BLaER1 treated with 17β-estradiol and CSF1 and Interleukin-3, amounts not matched to agents 10 nM and 100 nM (cell line): Measurements from ENCODE around the gene ZNF480.
"Not testable (repeated sequence)": the region's sequence is repeated elsewhere in the genome, so short reads cannot be mapped to it uniquely, and the experiment has no call there.

ENCODE experiments used
- H3K27ac ChIP-seq, 11 experiments: shearing (Covaris generic); formaldehyde crosslinking; 2 replicates each; pipeline ENCODE4 v1.8.1; 2022
- H3K27me3 ChIP-seq, 11 experiments: shearing (Covaris generic); formaldehyde crosslinking; 2 replicates each; pipeline ENCODE4 v1.8.1; 2022
- H3K36me3 ChIP-seq, 11 experiments: shearing (Covaris generic); formaldehyde crosslinking; 2 replicates each; pipeline ENCODE4 v1.8.1; 2022
- H3K4me1 ChIP-seq, 10 experiments: shearing (Covaris generic); formaldehyde crosslinking; 2 replicates each; pipeline ENCODE4 v1.8.1; 2022
- H3K4me2 ChIP-seq, 11 experiments: shearing (Covaris generic); formaldehyde crosslinking; 2 replicates each; pipeline ENCODE4 v1.8.1; 2022
- H3K4me3 ChIP-seq, 10 experiments: shearing (Covaris generic); formaldehyde crosslinking; 2 replicates each; pipeline ENCODE4 v1.8.1; 2022
- H3K9ac ChIP-seq, 11 experiments: shearing (Covaris generic); formaldehyde crosslinking; 2 replicates each; pipeline ENCODE4 v1.8.1; 2022
- H3K9me3 ChIP-seq, 11 experiments: shearing (Covaris generic); formaldehyde crosslinking; replicated peaks in 1 of 11; 2 replicates each; pipeline ENCODE4 v1.8.1; 2022
- H4K20me1 ChIP-seq, 11 experiments: shearing (Covaris generic); formaldehyde crosslinking; 2 replicates each; pipeline ENCODE4 v1.8.1; 2022
- Cebpa-rat ChIP-seq, 11 experiments: shearing (Covaris generic); IDR thresholded peaks; 2 replicates each; pipeline ENCODE4 v1.8.1; 2022

The ZNF480 gene

GRCh38 chr19:52296773-52297600, at the start of gene ZNF480:
ZNF480 (plus strand) TSS chr19:52297169; CDS start chr19:52300413, 3,244 bp downstream.
- peaks cover 47 to 65% (median 54%) of the 10 kb centered on the region in 11 experiments for H3K36me3 ChIP-seq
- peak within 1 kb of the TSS; percentile 95 to 100 (median 100) for H3K9ac ChIP-seq
- TF ChIP-seq Cebpa-rat (IDR thresholded peaks at IDR 0.05), result no peak
- no peaks in the 10 kb centered on the region for H3K27me3 ChIP-seq
- H3K4me2 ChIP-seq, result peak within 1 kb of the TSS; percentile 85 to 97 (median 89)
- peaks cover 0 to 5% (median 0%) of the 10 kb centered on the region in 11 experiments; a peak in 3 of 22 replicates for H4K20me1 ChIP-seq
- peak within 1 kb of the TSS; percentile 76 to 97 (median 90) for H3K4me3 ChIP-seq
- H3K27ac ChIP-seq, result peak within 1 kb of the TSS; percentile 94 to 100 (median 100)
- peaks cover 13 to 20% (median 17%) of the 10 kb centered on the region in 10 experiments for H3K4me1 ChIP-seq
- peaks cover 43 to 58% (median 51%) of the 10 kb centered on the region in 11 experiments for H3K9me3 ChIP-seq

DNA sequence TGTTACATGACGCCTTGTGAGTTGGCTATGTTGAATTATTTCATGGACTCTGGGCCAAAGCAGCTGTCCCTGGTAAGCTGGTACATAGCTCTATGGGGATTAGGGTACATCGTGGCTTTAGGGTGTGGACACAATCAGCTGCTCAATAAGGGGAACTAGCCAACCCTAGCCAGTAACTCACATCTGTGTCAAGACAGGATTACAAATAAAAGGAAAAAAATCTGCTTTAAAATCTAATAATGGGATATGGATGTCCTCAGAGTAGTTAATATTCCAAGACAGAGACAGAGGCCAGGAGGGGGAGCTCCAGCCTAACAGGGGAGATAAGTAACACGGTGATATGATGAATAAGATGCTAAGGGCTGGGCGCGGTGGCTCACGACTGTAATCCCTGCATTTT, 48.7 kb upstream of the ZNF480 start:
- no peak overlapping the region for H3K4me3 ChIP-seq
- no peak for TF ChIP-seq Cebpa-rat (IDR thresholded peaks at IDR 0.05)
- no peaks in the 10 kb centered on the region for H3K36me3 ChIP-seq
- no peak overlapping the region for H3K27ac ChIP-seq
- no peak overlapping the region for H3K4me2 ChIP-seq
- peaks cover 0 to 18% (median 7%) of the 10 kb centered on the region in 11 experiments; a peak in 13 of 22 replicates for H3K9me3 ChIP-seq
- no peak overlapping the region; a peak in 1 of 22 replicates for H3K9ac ChIP-seq
- H4K20me1 ChIP-seq, result no peaks in the 10 kb centered on the region
- H3K27me3 ChIP-seq, result no peaks in the 10 kb centered on the region
- no peaks in the 10 kb centered on the region for H3K4me1 ChIP-seq

GRCh38 chr19:52258426-52258825, 38.5 kb upstream of the ZNF480 start:
- no peaks in the 10 kb centered on the region for H3K27me3 ChIP-seq
- no peak overlapping the region for H3K4me3 ChIP-seq
- H3K4me1 ChIP-seq, result no peaks in the 10 kb centered on the region
- TF ChIP-seq Cebpa-rat (IDR thresholded peaks at IDR 0.05), result no peak
- H3K4me2 ChIP-seq, result no peak overlapping the region
- peaks cover 0 to 14% (median 10%) of the 10 kb centered on the region in 11 experiments; a peak in 18 of 22 replicates for H3K9me3 ChIP-seq
- no peaks in the 10 kb centered on the region for H4K20me1 ChIP-seq
- H3K9ac ChIP-seq, result no peak overlapping the region
- H3K27ac ChIP-seq, result no peak overlapping the region
- H3K36me3 ChIP-seq, result no peaks in the 10 kb centered on the region

DNA sequence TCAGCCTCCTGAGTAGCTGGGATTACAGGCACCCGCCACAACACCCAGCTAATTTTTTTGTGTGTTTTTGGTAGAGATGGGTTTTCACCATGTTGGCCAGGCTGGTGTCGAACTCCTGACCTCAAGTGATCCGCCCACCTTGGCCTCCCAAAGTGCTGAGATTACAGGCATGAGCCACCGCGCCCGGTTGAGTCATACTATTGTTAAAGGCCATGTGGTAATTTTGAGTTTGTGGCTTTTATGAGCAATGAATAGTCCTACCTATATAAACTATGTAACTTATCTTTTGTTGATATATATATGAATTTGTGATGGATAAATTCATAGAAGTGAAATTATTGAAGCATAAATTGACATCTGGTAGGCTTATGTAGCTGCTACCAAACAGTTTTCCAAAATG, 31.4 kb upstream of the ZNF480 start:
- not testable (repeated sequence) for H3K36me3 ChIP-seq, H3K4me1 ChIP-seq, H4K20me1 ChIP-seq, H3K9ac ChIP-seq, H3K4me3 ChIP-seq, H3K27me3 ChIP-seq, H3K4me2 ChIP-seq, H3K27ac ChIP-seq
- peaks cover 16 to 40% (median 24%) of the 10 kb centered on the region in 11 experiments; a peak in 18 of 22 replicates for H3K9me3 ChIP-seq

DNA sequence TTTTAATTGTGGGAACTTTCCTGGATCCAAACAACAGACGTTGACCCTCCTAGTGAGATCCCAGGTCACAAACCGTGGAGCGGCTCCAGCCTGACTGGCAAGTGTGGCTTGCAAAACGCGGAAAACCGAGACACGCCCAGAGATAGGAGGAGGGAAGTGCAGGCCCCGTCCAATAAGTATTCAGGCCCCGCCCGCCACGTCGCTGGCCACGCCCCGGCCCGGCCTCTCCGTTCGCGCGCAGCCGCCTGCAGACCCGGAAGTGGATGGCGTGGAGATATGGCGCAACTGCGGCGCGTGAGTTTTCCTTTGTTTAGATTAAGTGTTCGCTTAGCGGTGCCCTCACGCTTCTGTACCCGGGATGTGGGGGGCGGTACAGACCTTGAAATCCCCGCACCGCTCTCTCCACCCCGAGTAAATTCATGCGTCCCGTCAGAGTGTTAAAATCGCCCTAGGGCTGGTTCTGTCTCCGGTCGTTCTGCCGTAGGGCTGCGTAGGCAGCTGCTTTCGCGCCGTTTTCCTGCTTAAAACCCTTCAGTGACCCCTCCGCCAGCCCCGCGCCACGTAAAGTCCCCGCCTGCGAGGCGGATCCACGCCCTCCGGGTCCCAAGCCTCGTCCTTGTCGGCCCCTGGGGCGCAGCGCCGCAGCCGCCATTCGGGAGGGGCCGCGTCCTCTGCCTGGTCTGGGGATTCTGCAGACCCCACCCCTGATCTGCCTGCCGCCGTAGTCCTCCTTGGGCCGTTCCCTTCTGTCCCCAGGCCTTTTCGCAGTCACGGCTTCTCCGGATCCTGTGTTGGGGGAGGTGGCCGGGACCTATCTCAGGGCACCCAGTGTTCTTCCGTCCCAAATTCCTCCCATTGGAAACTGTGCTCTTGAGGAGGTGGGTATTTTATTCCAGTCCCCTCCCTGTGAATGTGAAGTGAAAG, 27.4 kb upstream of the ZNF480 start, which contains the start of gene ZNF766:
Gene ZNF766, plus strand, starts transcription at position 250 of the 924 bp plus-strand sequence. Its CDS starts 27 bp downstream, at position 277.
- Histone ChIP-seq H3K27me3 (no peaks in the 10 kb centered on the region), H3K9ac (peak within 1 kb of the TSS; percentile 97 to 100 (median 99)), H3K27ac (peak within 1 kb of the TSS; percentile 97 to 100 (median 98)), H3K36me3 (peaks cover 34 to 39% (median 37%) of the 10 kb centered on the region in 11 experiments), H3K9me3 (peaks cover 53 to 70% (median 58%) of the 10 kb centered on the region in 11 experiments), H3K4me1 (peaks cover 15 to 18% (median 16%) of the 10 kb centered on the region in 10 experiments), H3K4me3 (peak within 1 kb of the TSS; percentile 81 to 97 (median 93)), H3K4me2 (peak within 1 kb of the TSS; percentile 74 to 96 (median 92)), H4K20me1 (peaks cover 0 to 5% (median 0%) of the 10 kb centered on the region in 11 experiments; a peak in 2 of 22 replicates)
- TF ChIP-seq Cebpa-rat (IDR thresholded peaks at IDR 0.05), result peak; percentile 65 to 94 (median 84); a peak in 20 of 22 replicates

DNA sequence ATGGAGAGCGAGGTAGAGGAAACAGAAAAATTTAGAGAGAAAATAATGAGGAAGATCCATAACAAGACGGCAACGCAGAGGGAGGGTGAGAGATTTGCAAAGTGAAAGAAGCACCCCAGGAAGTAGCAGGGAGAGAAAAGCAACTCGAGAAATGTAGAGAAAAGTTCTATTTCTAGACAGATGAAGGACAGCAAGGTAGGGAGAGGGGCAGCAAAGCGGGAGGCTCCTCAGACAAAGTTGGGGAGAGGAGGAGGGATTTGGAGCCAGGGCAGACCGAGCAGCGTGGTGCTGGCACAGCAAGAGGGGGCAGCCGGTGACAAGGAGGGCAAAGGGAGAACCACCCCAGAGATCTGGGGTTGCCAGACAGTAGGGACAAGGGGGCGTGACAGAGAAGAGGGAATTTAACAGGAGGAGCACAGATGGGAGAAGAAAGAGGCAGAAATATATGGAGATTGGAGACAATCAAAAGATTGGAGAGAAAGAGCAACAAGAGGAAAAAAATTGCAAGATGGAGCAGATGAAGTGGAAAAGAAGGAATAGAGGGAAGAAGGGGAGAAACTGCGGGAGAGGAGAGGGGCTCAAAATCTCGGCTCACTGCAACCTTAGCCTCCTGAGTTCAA, 26.6 kb upstream of the ZNF480 start:
- TF ChIP-seq Cebpa-rat (IDR thresholded peaks at IDR 0.05), result no peak
- Histone ChIP-seq H3K4me2 (peak overlapping the region; percentile 74 to 96 (median 92)), H3K27ac (peak overlapping the region; percentile 97 to 100 (median 98)), H3K4me3 (peak overlapping the region; percentile 81 to 97 (median 93)), H4K20me1 (peaks cover 0 to 5% (median 0%) of the 10 kb centered on the region in 11 experiments; a peak in 2 of 22 replicates), H3K36me3 (peaks cover 42 to 47% (median 44%) of the 10 kb centered on the region in 11 experiments), H3K9me3 (peaks cover 56 to 76% (median 66%) of the 10 kb centered on the region in 11 experiments), H3K4me1 (peaks cover 15 to 18% (median 16%) of the 10 kb centered on the region in 10 experiments), H3K27me3 (no peaks in the 10 kb centered on the region), H3K9ac (peak overlapping the region; percentile 97 to 100 (median 99))

- no peak overlapping the region for H3K4me2 ChIP-seq
- H3K9ac ChIP-seq, result no peak overlapping the region
- peaks cover 70 to 76% (median 74%) of the 10 kb centered on the region in 11 experiments for H3K36me3 ChIP-seq
- H3K27me3 ChIP-seq, result no peaks in the 10 kb centered on the region
- H3K4me1 ChIP-seq, result peaks cover 15 to 18% (median 16%) of the 10 kb centered on the region in 10 experiments
- no peak for TF ChIP-seq Cebpa-rat (IDR thresholded peaks at IDR 0.05)
- peaks cover 65 to 76% (median 73%) of the 10 kb centered on the region in 11 experiments for H3K9me3 ChIP-seq
- H3K4me3 ChIP-seq, result peak overlapping the region in 6 of 10 experiments; percentile 9 to 96 (median 33); a peak in 7 of 20 replicates
- H4K20me1 ChIP-seq, result peaks cover 0 to 16% (median 0%) of the 10 kb centered on the region in 11 experiments; a peak in 5 of 22 replicates
- no peak overlapping the region for H3K27ac ChIP-seq
These were observed 23.7 kb upstream of the ZNF480 start for GRCh38 chr19:52273301-52273700.

GRCh38 chr19:52274191-52274590, 22.8 kb upstream of the ZNF480 start:
- peaks cover 79 to 85% (median 82%) of the 10 kb centered on the region in 11 experiments for H3K36me3 ChIP-seq
- H3K4me3 ChIP-seq, result peak overlapping the region in 6 of 10 experiments; percentile 9 to 96 (median 33); a peak in 7 of 20 replicates
- H3K27me3 ChIP-seq, result no peaks in the 10 kb centered on the region
- H3K9ac ChIP-seq, result no peak overlapping the region
- no peak overlapping the region for H3K27ac ChIP-seq
- peaks cover 9 to 13% (median 11%) of the 10 kb centered on the region in 10 experiments for H3K4me1 ChIP-seq
- no peak for TF ChIP-seq Cebpa-rat (IDR thresholded peaks at IDR 0.05)
- peaks cover 0 to 21% (median 0%) of the 10 kb centered on the region in 11 experiments; a peak in 7 of 22 replicates for H4K20me1 ChIP-seq
- H3K9me3 ChIP-seq, result peaks cover 74 to 84% (median 82%) of the 10 kb centered on the region in 11 experiments
- no peak overlapping the region for H3K4me2 ChIP-seq
